AG08395 (cell line): ENCODE results near the gene WDPCP.
A peak's percentile ranks its signal among the peaks of the same experiment; 100 is the strongest.
"Not testable (repeated sequence)": the region's sequence is repeated elsewhere in the genome, so short reads cannot be mapped to it uniquely, and the experiment has no call there.

ENCODE experiments used
- DNase-seq: peaks from one replicate; pipeline ENCODE4 v3.0.0; 2012; ENCODE audit warnings: mixed read lengths, low spot score

WDPCP gene

DNA sequence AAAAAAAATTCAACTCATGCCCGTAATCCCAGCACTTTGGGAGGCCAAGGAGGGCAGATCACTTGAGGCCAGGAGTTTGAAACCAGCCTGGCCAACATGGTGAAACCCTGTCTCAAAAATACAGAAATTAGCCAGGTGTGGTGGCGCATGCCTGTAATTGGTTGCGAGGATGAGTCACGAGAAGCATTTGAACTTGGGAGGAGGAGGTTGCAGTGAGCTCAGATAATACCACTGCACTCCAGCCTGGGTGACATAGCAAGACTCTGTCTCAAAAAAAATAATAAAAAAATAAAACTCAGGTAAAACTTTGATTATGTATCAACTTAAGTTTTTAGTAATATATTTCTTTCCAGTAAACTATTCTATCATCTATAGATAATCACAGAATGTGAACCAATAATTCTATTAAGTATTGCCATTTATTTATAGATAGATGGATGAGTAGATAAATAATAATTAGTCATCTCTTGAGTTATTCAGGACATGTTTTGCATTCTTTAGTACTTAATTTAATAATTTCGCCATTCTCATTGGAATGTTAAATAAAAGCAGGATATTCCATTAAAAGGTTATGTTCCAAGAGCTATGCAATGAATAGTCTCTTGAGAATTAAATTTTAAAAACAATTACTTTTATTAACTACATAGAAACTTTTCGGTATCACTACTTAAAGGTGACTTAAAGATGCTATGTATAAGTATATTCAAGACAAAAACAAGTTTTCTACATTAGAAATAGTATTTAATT is 48.7 kb downstream of the WDPCP start:
- DNase-seq: no peak

DNA sequence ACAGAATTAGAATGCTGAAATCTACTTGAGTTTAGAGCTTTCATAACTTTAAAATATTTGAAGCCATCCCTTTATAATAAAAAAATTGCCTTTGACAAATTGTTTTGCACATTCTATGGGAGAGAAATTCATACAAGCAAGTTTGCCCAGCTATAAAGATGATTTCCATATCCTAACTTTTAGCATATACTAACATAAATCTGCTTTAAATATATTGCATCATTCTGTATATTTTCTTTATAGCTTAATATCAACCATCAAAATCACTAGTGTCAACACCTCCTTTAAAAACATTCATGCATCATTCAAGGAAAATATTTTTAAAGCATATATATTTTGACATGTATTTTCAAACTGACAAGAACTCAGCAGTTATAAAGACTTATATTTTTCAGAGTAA is 49.9 kb downstream of the WDPCP start:
- DNase-seq: no peak

DNA sequence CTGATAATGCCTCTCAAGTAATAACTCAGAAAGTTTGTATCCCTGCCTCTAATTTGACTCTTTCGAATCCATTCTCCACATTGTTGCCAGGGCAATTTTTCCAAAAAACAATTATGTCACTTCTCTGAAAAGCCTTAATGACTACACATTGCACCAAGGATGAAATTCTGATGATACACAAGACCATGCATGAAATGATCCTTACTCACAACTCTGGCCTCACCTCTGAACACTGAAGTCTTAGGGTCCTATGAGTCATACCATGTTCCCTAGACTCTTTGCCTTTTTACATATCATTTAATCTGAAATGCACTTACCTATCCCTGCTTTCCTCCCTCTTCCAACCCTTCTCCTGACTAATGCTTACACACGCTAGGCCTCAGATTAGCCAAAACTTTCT is 51.0 kb downstream of the WDPCP start:
- no peak for DNase-seq

GRCh38 chr2:63530704-63531279 is 57.5 kb downstream of the WDPCP start:
- DNase-seq: no peak

DNA sequence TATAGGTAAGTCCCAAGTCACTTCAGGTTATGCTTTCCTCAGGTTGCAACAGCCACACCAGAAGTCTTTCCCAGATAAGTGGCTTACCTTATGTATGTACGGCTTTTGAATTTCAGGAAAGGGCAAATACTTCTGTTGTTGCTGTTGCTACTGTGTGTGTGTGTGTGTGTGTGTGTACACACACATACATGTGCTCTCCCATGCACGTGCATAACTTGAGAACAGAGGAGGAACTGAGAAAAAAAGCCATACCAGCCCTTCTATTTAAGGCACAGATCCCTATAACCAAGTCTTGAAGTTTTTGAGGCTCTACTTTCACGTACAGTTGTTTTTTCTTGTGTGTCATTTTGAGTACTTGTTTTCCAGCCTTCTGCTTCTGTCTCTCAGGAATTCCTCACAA is 62.4 kb downstream of the WDPCP start:
- DNase-seq: no peak

DNA sequence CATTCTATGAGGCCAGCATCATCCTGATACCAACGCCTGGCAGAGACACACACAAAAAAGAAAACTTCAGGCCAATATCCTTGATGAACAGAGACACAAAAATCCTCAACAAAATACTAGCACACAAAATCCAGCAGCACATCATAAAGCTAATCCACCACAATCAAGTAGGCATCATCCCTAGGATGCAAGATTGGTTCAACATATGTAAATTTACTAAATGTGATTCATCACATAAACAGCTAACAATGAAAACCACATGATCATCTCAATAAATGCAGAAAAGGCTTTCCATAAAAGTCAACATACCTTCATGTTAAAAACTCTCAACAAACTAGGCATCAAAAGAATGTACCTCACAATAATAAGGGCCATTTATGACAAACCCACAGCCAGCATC is 65.3 kb downstream of the WDPCP start:
- no peak for DNase-seq

GRCh38 chr2:63520793-63521192 is 67.5 kb downstream of the WDPCP start:
- DNase-seq: no peak

DNA sequence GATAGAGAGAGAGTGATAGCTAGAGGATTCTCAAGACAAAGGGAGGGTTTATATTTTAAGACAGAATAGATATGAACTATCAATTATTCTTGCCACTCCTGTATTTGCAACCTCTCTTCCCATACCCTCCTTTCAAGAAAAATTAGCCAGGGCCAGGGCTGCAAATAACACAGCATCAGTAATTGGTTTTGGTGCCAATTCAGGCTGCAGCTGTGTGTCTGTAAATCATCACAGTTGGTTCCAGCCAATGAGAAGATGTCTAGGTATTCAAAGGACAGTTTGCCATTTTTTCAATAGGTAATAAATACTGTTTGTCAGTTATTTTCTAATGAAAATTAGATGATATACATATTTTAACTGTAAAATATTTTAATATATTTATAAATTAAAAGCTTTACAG is 73.5 kb downstream of the WDPCP start:
- DNase-seq: no peak

DNA sequence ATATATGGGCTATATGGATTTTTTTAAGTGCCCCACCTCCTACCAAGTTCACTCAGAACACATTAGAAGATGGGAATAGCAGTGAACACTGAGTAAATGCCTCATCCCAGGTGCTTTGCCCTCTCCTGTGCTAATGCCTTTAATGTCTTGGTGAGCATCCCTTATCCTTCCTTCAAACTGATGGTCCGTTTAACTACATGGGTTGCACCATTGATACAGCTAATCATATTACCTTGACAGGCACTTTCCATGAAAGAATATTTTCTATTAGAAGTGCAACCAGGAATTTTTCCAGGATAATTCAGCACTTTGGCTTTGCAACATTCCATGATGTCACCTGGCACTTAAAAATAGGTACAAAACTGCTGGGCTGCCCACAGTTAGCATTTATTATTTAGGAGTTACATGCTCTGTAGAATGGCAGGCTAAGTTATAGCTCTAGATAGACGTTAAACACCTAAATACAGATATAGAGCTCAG is 74.0 kb downstream of the WDPCP start:
- DNase-seq: no peak

GRCh38 chr2:63506320-63506719 is 82.0 kb downstream of the WDPCP start:
- no peak for DNase-seq

DNA sequence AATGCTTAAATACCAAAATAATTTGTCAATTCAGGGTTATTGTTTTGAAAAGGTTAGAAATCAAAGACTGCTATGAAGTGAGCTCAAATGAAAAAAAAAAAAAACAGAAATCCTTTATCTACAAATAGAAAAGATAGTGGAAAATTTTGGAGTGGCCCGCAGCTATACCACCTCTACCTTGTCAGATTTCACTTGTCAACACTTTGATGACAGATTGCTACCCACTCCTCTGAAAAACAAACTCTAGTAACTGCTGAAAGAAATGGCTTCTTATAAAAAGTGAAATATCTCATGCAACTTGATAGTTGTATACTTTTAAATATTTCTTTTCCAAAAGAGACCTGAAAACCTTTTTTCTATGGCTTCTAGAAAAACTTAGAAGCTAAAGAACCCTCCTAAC is 84.5 kb downstream of the WDPCP start:
- DNase-seq: no peak

GRCh38 chr2:63500398-63500797 is 87.9 kb downstream of the WDPCP start:
- DNase-seq: no peak

DNA sequence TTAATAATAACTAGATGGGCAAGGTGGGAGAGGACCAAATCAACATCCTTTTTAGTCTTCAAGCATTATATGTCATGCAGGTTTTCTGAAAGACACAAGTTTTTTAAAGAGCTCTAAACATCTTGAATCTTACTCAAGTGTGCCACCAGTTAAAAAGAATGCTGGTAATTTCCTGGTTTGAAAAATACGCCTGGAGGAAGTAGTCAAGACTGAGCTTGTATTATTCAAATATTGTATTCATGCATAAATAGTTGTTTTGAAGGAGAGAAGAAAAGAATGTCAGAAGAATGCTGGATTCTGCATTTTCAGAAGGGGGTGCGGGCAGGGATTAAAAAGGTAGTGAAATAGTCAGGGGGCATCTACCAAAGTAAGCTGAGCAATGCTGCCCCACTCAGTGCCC is 90.7 kb downstream of the WDPCP start:
- DNase-seq: no peak

GRCh38 chr2:63494968-63495367 is 93.3 kb downstream of the WDPCP start:
- DNase-seq: no peak

DNA sequence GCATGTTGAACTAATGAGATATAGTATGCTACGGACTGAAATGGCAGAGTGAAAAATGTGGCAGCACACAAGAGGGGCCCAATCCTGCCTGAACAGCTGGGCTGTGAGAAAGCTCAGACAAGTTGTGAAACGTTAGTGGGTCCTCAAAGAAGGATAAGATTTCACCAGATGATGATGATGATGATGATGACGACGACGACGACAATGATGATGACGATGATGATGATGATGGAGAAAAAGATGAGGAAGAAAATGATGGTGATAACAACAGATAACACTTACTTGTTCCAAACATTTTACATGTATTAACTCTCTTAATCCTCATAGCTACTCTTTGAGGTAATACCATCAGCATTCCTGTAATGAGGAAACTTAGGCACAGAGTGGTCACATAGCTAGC is 94.2 kb downstream of the WDPCP start:
- DNase-seq: no peak

- peak; percentile 43 for DNase-seq
Observed at GRCh38 chr2:63488118-63488713, 100.1 kb downstream of the WDPCP start.

- DNase-seq: no peak
Observed at GRCh38 chr2:63486861-63487290, 101.4 kb downstream of the WDPCP start.

- DNase-seq: no peak
Observed at GRCh38 chr2:63484901-63485300, 103.4 kb downstream of the WDPCP start.

GRCh38 chr2:63484481-63484880 is 103.8 kb downstream of the WDPCP start:
- no peak for DNase-seq

DNA sequence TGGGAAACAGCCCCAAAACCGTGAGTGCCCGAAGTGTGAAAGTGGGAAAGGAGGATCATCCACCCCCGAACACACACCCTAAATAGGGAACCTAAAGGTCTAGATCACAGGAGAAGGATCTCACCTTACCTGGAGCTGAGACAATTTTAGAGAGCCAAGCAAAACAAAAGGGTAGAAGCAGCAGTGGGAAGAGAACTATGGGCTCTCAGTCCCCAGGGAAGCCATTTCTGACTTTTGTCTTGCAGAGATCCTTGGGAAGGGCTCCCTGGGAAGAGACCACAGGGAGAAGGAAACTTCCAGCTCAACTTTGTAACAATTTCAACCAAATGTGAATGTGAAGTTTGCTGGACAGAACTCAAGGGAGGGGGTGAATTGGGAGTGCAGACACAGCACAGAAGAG is 110.6 kb downstream of the WDPCP start:
- DNase-seq: no peak

DNA sequence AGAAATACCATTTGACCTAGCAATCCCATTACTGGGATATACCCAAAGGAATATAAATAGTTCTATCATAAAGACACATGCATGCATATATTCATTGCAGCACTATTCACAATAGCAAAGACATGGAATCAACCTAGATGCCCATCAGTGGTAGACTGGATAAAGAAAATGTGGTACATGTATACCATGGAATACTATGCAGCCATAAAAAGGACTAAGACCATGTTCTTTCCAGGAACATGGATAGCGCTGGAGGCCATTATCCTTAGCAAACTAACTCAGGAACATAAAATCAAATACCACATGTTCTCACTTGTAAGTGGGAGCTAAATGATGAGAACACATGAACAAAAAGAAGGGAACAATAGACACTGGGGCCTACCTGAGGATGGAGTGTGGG is 119.0 kb downstream of the WDPCP start:
- not testable (repeated sequence) for DNase-seq

- peak; percentile 6 for DNase-seq
Observed at GRCh38 chr2:63465633-63466032, 122.6 kb downstream of the WDPCP start.

DNA sequence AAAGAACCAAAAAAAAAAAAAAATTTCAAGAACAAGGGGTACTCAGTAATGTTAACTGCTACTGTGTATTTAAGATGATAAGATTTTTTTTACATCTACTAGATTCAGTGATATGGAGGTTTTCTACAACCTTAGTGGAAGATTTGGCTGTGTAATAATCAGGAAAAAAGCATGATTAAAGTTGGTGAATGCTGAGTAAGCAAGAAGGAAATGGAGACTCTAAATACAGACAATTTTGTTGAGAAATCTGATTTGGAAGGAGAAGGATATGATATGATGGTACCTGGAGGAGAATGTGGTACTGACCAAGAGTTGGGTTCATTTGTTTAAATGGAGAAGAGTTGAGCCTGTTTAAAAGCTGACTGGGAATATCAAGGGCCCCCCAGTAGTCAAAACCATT is 125.1 kb downstream of the WDPCP start:
- DNase-seq: no peak

DNA sequence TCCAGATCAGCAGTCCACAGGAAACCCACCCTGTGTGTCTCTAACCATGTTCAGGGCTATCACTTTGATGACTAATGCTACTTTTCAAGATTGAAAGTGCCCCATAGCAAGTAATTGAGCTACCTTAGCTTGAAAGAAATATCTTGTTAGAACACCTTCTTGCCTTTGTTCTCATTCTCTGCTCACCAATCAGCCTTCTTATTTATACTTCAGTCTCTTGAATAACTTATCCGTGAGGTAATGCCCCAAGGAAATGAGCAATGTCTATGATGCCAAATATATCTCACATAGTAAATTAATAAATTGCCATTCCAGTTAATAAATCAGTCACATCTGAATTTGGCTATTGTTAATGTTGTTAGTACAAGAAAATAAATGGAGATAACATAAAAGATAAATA is 141.6 kb downstream of the WDPCP start:
- DNase-seq: no peak
